ENCODE data around the gene USP20.

DNA sequence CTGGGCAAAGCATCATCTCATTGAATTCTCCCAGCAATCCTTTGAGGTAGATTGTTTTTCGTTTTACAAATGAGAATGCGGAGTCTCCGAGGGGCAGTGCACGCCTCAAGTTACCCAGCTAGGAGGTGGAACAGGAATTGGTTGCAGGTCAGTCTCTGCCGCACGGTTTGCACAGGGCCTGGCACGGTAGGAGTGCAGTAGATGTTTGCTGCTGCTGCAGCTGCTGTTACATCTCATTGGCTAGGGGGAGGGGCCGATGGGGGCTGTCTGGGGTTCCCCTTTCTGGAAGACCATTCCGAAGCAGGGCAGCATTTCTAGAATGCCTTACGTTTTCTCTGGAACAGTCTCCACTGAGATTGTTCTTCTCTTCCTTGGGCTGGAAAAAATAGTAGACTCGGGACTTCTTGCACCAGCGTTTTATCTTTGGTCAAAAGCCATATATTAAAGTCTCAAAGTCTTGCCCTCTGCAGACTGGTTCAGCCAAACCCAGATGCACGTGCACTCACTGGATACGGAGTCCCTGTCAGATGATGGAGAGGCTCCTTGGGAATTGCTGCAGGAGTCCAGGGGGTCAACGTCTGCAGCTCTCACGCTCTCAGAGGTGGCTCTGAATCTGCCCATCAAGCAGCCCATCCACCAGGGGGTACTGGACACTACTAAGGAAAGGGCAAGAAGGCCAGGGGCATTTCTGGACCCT lies 1.2 kb downstream of the USP20 start:
- TF ChIP-seq POLR2A (IDR thresholded peaks at IDR 0.05; ENCODE audit: low read length) (no peak), GATA1 (IDR thresholded peaks at IDR 0.05; ENCODE audit: low read depth, low read length) (no peak)

All from erythroblast (primary cell).